DND-41 (cell line): Measurements from ENCODE around the gene CERS6.

Source experiments
- ATAC-seq: fragments of 200-7000 bp; cut with Tn5 transposase; 3 replicates; pipeline ENCODE4 v1.9.1; 2021; ENCODE audit warnings: low read depth; ENCODE audit not compliant: insufficient read depth
- DNase-seq: peaks from one replicate; pipeline ENCODE4 v3.0.0-alpha.2; 2020
- H2AFZ ChIP-seq: 2 replicates; pipeline ENCODE4 v1.6.0; 2012; ENCODE audit warnings: low read depth, low read length
- H3K27ac ChIP-seq: 2 replicates; pipeline ENCODE4 v1.5.1; 2012; ENCODE audit warnings: low read length, inconsistent platforms
- H3K27me3 ChIP-seq: fragments of 200-600 bp; sonication (generic); 2 replicates; pipeline ENCODE4 v1.6.0; 2012; ENCODE audit warnings: low read length, mild to moderate bottlenecking, inconsistent platforms; ENCODE audit not compliant: insufficient read depth, poor library complexity
- H3K36me3 ChIP-seq: 2 replicates; pipeline ENCODE4 v1.5.1; 2012; ENCODE audit warnings: low read length, inconsistent platforms; ENCODE audit not compliant: insufficient read depth
- H3K4me1 ChIP-seq: 2 replicates; pipeline ENCODE4 v1.5.1; 2012; ENCODE audit warnings: mild to moderate bottlenecking, low read length; ENCODE audit not compliant: insufficient read depth
- H3K4me2 ChIP-seq: 2 replicates; pipeline ENCODE4 v1.6.0; 2012; ENCODE audit warnings: mild to moderate bottlenecking, moderate library complexity, low read length, inconsistent platforms; ENCODE audit not compliant: insufficient read depth
- H3K4me3 ChIP-seq, 2 experiments: fragments of 200-600 bp in 1 of 2; shearing (Covaris generic) in 1 of 2; 2 replicates each; pipeline ENCODE4 v1.5.1; 2012 to 2016; ENCODE audit warnings: inconsistent platforms in 2 of 2, low read length in 2 of 2, mild to moderate bottlenecking in 2 of 2, low read depth in 1 of 2, moderate library complexity in 1 of 2
- H3K79me2 ChIP-seq: 2 replicates; pipeline ENCODE4 v1.6.0; 2012; ENCODE audit warnings: low read length, inconsistent platforms; ENCODE audit not compliant: insufficient read depth
- H3K9ac ChIP-seq: 2 replicates; pipeline ENCODE4 v1.6.0; 2012; ENCODE audit warnings: low read depth, mild to moderate bottlenecking, inconsistent platforms, low read length, moderate library complexity
- H3K9me3 ChIP-seq: 2 replicates; pipeline ENCODE4 v1.5.1; 2012; ENCODE audit warnings: low read length, moderate library complexity, mild to moderate bottlenecking, inconsistent platforms; ENCODE audit not compliant: insufficient read depth, severe bottlenecking
- H4K20me1 ChIP-seq: 2 replicates; pipeline ENCODE4 v1.6.0; 2012; ENCODE audit warnings: low read length; ENCODE audit not compliant: insufficient read depth
- CTCF ChIP-seq: IDR thresholded peaks from 2 replicates; pipeline ENCODE4 v1.5.1; 2012; ENCODE audit warnings: borderline replicate concordance, low read length, moderate library complexity, mild to moderate bottlenecking; ENCODE audit not compliant: poor library complexity, severe bottlenecking; ENCODE audit errors: extremely low read depth
- EZH2 ChIP-seq: IDR thresholded peaks from 3 replicates; pipeline ENCODE4 v1.6.1; 2012; ENCODE audit warnings: borderline replicate concordance, low read depth, mild to moderate bottlenecking, moderate library complexity, low read length, inconsistent platforms; ENCODE audit not compliant: severe bottlenecking

The CERS6 gene

GRCh38 chr2:168466190-168466737 lies 10.2 kb downstream of the CERS6 start:
- Histone ChIP-seq H3K9me3 (no peaks in the 10 kb centered on the region), H3K79me2 (peaks cover 58% of the 10 kb centered on the region), H3K27me3 (no peaks in the 10 kb centered on the region), H3K27ac (no peak overlapping the region), H3K4me2 (no peak overlapping the region), H4K20me1 (peaks cover 38% of the 10 kb centered on the region; the same call in 1 of the 2 replicates), H3K4me1 (0 out of 2 replicates have a peak, but pooled peaks cover 9% of the 10 kb centered on the region), H3K4me3 (no peak overlapping the region), H3K36me3 (no peaks in the 10 kb centered on the region), H2AFZ (no peak overlapping the region), H3K9ac (no peak overlapping the region)
- DNase-seq: no peak
- ATAC-seq: no peak
- no peak for TF ChIP-seq CTCF
- no peak for TF ChIP-seq EZH2

GRCh38 chr2:168466834-168467565 lies 10.9 kb downstream of the CERS6 start:
- ATAC-seq (0 out of 3 replicates have a peak, but pooled peaks have one; percentile 32), DNase-seq (no peak)
- H3K27me3 ChIP-seq: no peaks in the 10 kb centered on the region
- no peaks in the 10 kb centered on the region for H3K9me3 ChIP-seq
- no peaks in the 10 kb centered on the region for H3K36me3 ChIP-seq
- H3K79me2 ChIP-seq: peaks cover 54% of the 10 kb centered on the region
- H2AFZ ChIP-seq: no peak overlapping the region
- peaks cover 38% of the 10 kb centered on the region; the same call in 1 of the 2 replicates for H4K20me1 ChIP-seq
- H3K27ac ChIP-seq: no peak overlapping the region
- H3K9ac ChIP-seq: no peak overlapping the region
- H3K4me3 ChIP-seq: no peak overlapping the region
- H3K4me1 ChIP-seq: 0 out of 2 replicates have a peak, but pooled peaks cover 9% of the 10 kb centered on the region
- no peak overlapping the region for H3K4me2 ChIP-seq
- TF ChIP-seq EZH2: no peak
- TF ChIP-seq CTCF: no peak

GRCh38 chr2:168467729-168468128 lies 11.7 kb downstream of the CERS6 start:
- Histone ChIP-seq H3K4me2 (no peak overlapping the region), H3K27me3 (no peaks in the 10 kb centered on the region), H3K9me3 (no peaks in the 10 kb centered on the region), H3K9ac (no peak overlapping the region), H3K4me3 (no peak overlapping the region), H3K27ac (no peak overlapping the region), H3K79me2 (peaks cover 54% of the 10 kb centered on the region), H3K4me1 (0 out of 2 replicates have a peak, but pooled peaks cover 9% of the 10 kb centered on the region), H2AFZ (no peak overlapping the region), H4K20me1 (peaks cover 36% of the 10 kb centered on the region; the same call in 1 of the 2 replicates), H3K36me3 (no peaks in the 10 kb centered on the region)
- no peak for ATAC-seq
- DNase-seq: no peak
- TF ChIP-seq EZH2 (no peak), CTCF (no peak)
